Stomach (tissue), 9 donors: ENCODE data around the gene OMA1. TPM values are rescaled to one million over a fixed set of nuclear protein-coding genes. Genes with fewer than 3 reads are reported as not detected.

ENCODE experiments used
- DNase-seq, 2 donors: peaks; one replicate each; pipeline versions ENCODE4 v3.0.0 to v3.0.0-alpha.2; 2013 to 2019
- H3K27ac ChIP-seq, 5 donors: fragments of 200-600 bp in 4 of 5; sonication (generic) in 4 of 5; one replicate each; pipeline ENCODE4 v1.5.1; 2013 to 2019; ENCODE audit warnings: mild to moderate bottlenecking in 1 of 5, moderate library complexity in 1 of 5
- H3K27me3 ChIP-seq, 3 donors: fragments of 200-600 bp; sonication (generic); one replicate each; pipeline ENCODE4 v1.5.1; 2017 to 2019; ENCODE audit warnings: mixed run types in 1 of 3
- H3K36me3 ChIP-seq, 4 donors: fragments of 200-600 bp; sonication (generic); 1 replicate in 3 of 4; 2 replicates in 1 of 4; pipeline ENCODE4 v1.5.1; 2016 to 2019
- H3K4me1 ChIP-seq, 4 donors: fragments of 200-600 bp; sonication (generic); one replicate each; pipeline ENCODE4 v1.5.1; 2016 to 2019
- H3K4me3 ChIP-seq, 4 donors: fragments of 200-600 bp; sonication (generic) in 3 of 4; one replicate each; pipeline ENCODE4 v1.5.1; 2016 to 2019; ENCODE audit warnings: mild to moderate bottlenecking in 1 of 4
- H3K9me3 ChIP-seq, 4 donors: fragments of 200-600 bp; sonication (generic); one replicate each; pipeline ENCODE4 v1.5.1; 2016 to 2019
- EP300 ChIP-seq: sonication (generic); formaldehyde crosslinking; IDR thresholded peaks from one replicate; pipeline ENCODE4 v1.6.1; 2017; ENCODE audit warnings: antibody characterized with exemption
- POLR2A ChIP-seq, 4 donors: fragments of 450-650 bp; IDR thresholded peaks; one replicate each; pipeline ENCODE4 v1.6.1; 2016; ENCODE audit warnings: antibody characterized with exemption in 4 of 4, control low read depth in 2 of 4, mild to moderate bottlenecking in 1 of 4, moderate library complexity in 1 of 4
- POLR2AphosphoS5 ChIP-seq, 3 donors: sonication (generic); formaldehyde crosslinking; IDR thresholded peaks; one replicate each; pipeline ENCODE4 v1.6.1; 2016; ENCODE audit warnings: antibody characterized with exemption in 3 of 3
- WGBS, 5 donors: extraction: QIAGEN DNeasy Blood & Tissue Kit in 3 of 5; methylation state at CpG; one replicate each; pipeline versions ENCODE4 v1.1.5 to v1.1.7; 2013 to 2018; 5-methylcytosine and 5-hydroxymethylcytosine counted together
- intact Hi-C: fragments of 100-400 bp; cut with DNase I; formaldehyde crosslinking; loops from one replicate; pipeline ENCODE4 v1.15.1; 2023; ENCODE audit warnings: low total_unique reads
- polyA plus RNA-seq, 3 donors: library from polyadenylated mRNA; stranded (reverse); fragments of 200-250 nt; gene quantifications; one replicate each; pipeline ENCODE4 v1.2.3, GENCODE V29; 2013
- total RNA-seq, 5 donors: library from RNA; depleted of rRNA; stranded (reverse); fragments of >200 nt; gene quantifications; one replicate each; pipeline versions ENCODE4 v1.1.0 to v1.2.3, GENCODE V29; 2014 to 2016
- TF ChIP-seq, protein P1 (sequence below), 7 experiments: fragments of 450-650 bp in 4 of 7; fragments of 200-600 bp in 3 of 7; sonication (generic) in 3 of 7; IDR thresholded peaks; one replicate each; pipeline ENCODE4 v1.5.1; 2016 to 2019; ENCODE audit warnings: antibody characterized with exemption in 7 of 7, control low read depth in 2 of 7, mild to moderate bottlenecking in 1 of 7
- donor health status: healthy with polysubstance abuse.
- donor health status: Bipolar disorder and iron deficiency.
- donor health status: healthy.

OMA1 gene
- total and polyA plus RNA-seq, 8 donors: 5.8 to 55.8 (median 19.7) TPM

DNA sequence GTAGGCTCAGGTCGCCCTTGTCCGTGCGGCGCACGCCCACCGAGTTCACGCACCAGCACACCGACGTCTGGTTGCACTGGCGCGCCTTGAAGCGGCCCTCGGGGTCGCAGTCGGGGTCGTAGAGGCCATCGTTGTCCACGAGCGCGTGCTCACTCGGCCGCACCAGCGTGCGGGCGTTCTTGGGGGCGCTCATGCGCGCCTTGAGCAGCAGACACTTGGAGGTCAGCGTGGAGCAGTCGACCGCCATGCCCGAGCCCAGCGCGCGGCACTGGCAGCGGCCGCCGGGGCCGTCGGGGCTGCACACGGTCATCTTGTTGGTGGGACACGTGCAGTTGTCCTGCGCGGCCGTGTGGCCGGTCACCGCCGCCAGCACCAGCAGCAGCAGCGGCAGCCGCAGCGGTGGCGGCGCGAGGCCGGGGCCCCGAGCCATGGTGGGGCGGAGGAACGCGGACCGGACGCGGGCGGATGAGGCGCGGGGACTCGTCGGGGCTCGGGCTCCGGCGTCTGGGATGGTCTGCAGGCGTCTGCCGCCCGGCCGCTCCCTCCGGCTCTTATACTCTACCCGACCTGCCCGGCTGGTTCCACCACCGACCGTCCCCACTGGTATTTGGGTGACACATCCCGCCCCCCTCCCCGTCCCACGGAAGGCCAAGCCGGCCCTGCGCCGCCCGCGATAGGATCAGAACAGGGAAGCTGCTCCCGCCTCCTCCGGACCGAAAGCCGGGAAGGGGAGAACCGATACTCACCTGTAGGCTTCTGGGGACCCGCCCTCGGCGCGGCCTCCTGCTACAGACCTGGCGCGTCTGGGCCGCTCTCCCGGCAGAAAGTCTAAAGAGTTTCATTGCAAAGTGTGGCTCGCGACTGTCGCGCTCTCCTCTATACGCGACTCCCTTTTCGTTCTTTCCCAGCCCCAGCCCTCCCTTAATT lies 30.5 kb upstream of the OMA1 start, which contains the start of gene TACSTD2:
TSS of gene TACSTD2 (minus strand) at position 526 of the 927 bp plus-strand sequence. CDS start at position 430, 96 bp downstream.
- H3K4me1 ChIP-seq: peaks cover 12 to 59% (median 24%) of the 10 kb centered on the region in 4 donors
- peak within 1 kb of the TSS; percentile 71 to 86 (median 83) for H3K27ac ChIP-seq
- H3K36me3 ChIP-seq: no peaks in the 10 kb centered on the region
- 5 to 27% (median 8%) methylated on average over 21 to 107 of the region's 107 CpGs for WGBS, 5 donors
- no peaks in the 10 kb centered on the region for H3K9me3 ChIP-seq
- peaks cover 0 to 34% (median 16%) of the 10 kb centered on the region in 3 donors for H3K27me3 ChIP-seq
- TF ChIP-seq, protein P1, sequence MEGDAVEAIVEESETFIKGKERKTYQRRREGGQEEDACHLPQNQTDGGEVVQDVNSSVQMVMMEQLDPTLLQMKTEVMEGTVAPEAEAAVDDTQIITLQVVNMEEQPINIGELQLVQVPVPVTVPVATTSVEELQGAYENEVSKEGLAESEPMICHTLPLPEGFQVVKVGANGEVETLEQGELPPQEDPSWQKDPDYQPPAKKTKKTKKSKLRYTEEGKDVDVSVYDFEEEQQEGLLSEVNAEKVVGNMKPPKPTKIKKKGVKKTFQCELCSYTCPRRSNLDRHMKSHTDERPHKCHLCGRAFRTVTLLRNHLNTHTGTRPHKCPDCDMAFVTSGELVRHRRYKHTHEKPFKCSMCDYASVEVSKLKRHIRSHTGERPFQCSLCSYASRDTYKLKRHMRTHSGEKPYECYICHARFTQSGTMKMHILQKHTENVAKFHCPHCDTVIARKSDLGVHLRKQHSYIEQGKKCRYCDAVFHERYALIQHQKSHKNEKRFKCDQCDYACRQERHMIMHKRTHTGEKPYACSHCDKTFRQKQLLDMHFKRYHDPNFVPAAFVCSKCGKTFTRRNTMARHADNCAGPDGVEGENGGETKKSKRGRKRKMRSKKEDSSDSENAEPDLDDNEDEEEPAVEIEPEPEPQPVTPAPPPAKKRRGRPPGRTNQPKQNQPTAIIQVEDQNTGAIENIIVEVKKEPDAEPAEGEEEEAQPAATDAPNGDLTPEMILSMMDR (IDR thresholded peaks at IDR 0.05): no peak
- TF ChIP-seq EP300: no peak
- TF ChIP-seq POLR2AphosphoS5 (IDR thresholded peaks at IDR 0.05): peak in 1 of 3 donors; percentile 32
- no peak for TF ChIP-seq POLR2A (IDR thresholded peaks at IDR 0.05)
- H3K4me3 ChIP-seq: peak within 1 kb of the TSS; percentile 41 to 58 (median 46)
- intact Hi-C loops: no loop called here
- peak; percentile 84 to 92 for DNase-seq

DNA sequence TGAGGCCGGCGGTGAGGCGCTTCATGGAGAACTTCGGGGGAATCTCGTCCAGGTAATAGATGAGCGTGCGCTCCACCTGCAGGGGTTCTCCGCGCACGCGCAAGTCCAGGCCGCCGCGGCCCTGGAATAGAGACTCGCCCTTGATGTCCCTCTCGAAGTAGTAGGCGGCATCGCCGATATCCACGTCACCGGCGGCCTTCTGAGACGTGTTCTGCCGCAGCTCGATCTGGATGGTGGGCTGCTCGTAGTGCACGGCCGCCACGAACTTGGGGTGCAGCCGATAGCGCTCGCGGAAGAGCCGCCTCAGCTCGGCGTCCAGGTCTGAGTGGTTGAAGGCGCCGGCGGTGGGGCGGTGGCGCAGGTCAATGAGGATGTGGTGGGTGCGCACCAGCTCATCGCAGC lies 29.8 kb upstream of the OMA1 start:
- no peak for TF ChIP-seq POLR2A (IDR thresholded peaks at IDR 0.05)
- TF ChIP-seq, protein P1 (IDR thresholded peaks at IDR 0.05): no peak
- TF ChIP-seq POLR2AphosphoS5 (IDR thresholded peaks at IDR 0.05): no peak
- no peak for TF ChIP-seq EP300
- peaks cover 12 to 59% (median 24%) of the 10 kb centered on the region in 4 donors for H3K4me1 ChIP-seq
- no peaks in the 10 kb centered on the region for H3K9me3 ChIP-seq
- H3K27me3 ChIP-seq: peaks cover 0 to 40% (median 16%) of the 10 kb centered on the region in 3 donors
- WGBS, 5 donors: 5 to 13% (median 5%) methylated on average over 29 to 43 of the region's 43 CpGs
- H3K36me3 ChIP-seq: no peaks in the 10 kb centered on the region
- intact Hi-C loops: no loop called here
- DNase-seq: peak; percentile 44 to 77
- H3K27ac ChIP-seq: peak overlapping the region; percentile 71 to 86 (median 83)
- peak overlapping the region; percentile 41 to 58 (median 46) for H3K4me3 ChIP-seq

- Histone ChIP-seq H3K4me1 (peaks cover 12 to 59% (median 24%) of the 10 kb centered on the region in 4 donors), H3K4me3 (peak overlapping the region; percentile 41 to 58 (median 46)), H3K9me3 (no peaks in the 10 kb centered on the region), H3K27me3 (peaks cover 0 to 46% (median 16%) of the 10 kb centered on the region in 3 donors), H3K36me3 (no peaks in the 10 kb centered on the region), H3K27ac (peak overlapping the region; percentile 71 to 86 (median 83))
- intact Hi-C loops: no loop called here
- 30 to 43% (median 33%) methylated on average over 32 of the region's 32 CpGs for WGBS, 5 donors
- TF ChIP-seq, protein P1 (IDR thresholded peaks at IDR 0.05): no peak
- no peak for TF ChIP-seq EP300
- no peak for TF ChIP-seq POLR2AphosphoS5 (IDR thresholded peaks at IDR 0.05)
- TF ChIP-seq POLR2A (IDR thresholded peaks at IDR 0.05): no peak
- peak in 1 of 2 donors; percentile 51 for DNase-seq
Observed at GRCh38 chr1:58575551-58576324, 29.2 kb upstream of the OMA1 start.

- TF ChIP-seq, protein P1 (IDR thresholded peaks at IDR 0.05): no peak
- TF ChIP-seq POLR2AphosphoS5 (IDR thresholded peaks at IDR 0.05): no peak
- no peak for TF ChIP-seq EP300
- TF ChIP-seq POLR2A (IDR thresholded peaks at IDR 0.05): no peak
- H3K36me3 ChIP-seq: no peaks in the 10 kb centered on the region
- H3K4me1 ChIP-seq: peaks cover 12 to 59% (median 24%) of the 10 kb centered on the region in 4 donors
- WGBS, 5 donors: 62 to 79% (median 78%) methylated on average over 2 of the region's 2 CpGs
- no peak for DNase-seq
- no peak overlapping the region for H3K4me3 ChIP-seq
- peak overlapping the region in 3 of 5 donors; percentile 48 to 83 (median 73) for H3K27ac ChIP-seq
- intact Hi-C loops: no loop called here
- H3K27me3 ChIP-seq: peaks cover 0 to 47% (median 16%) of the 10 kb centered on the region in 3 donors
- no peaks in the 10 kb centered on the region for H3K9me3 ChIP-seq
Observed at GRCh38 chr1:58574816-58575215, 28.3 kb upstream of the OMA1 start.
